WTC11 (cell line): ENCODE results near the gene NFE2L3.

ENCODE experiments used
- ESRRA ChIP-seq: sonication (generic); formaldehyde crosslinking; IDR thresholded peaks from 2 replicates; pipeline ENCODE4 v1.8.1; 2022; ENCODE audit warnings: mild to moderate bottlenecking, missing genetic modification reagents, borderline replicate concordance
- FOXP1 ChIP-seq: sonication (generic); formaldehyde crosslinking; IDR thresholded peaks from 2 replicates; pipeline ENCODE4 v1.8.0; 2022; ENCODE audit warnings: missing genetic modification reagents, mild to moderate bottlenecking, moderate library complexity, borderline replicate concordance
- JUN ChIP-seq: sonication (generic); formaldehyde crosslinking; IDR thresholded peaks from 2 replicates; pipeline ENCODE4 v1.8.0; 2023; ENCODE audit warnings: mild to moderate bottlenecking, missing genetic modification reagents
- NFE2L1 ChIP-seq: sonication (generic); formaldehyde crosslinking; IDR thresholded peaks from 2 replicates; pipeline ENCODE4 v1.8.1; 2023; ENCODE audit warnings: missing genetic modification reagents
- RELA ChIP-seq: sonication (generic); formaldehyde crosslinking; IDR thresholded peaks from 2 replicates; pipeline ENCODE4 v1.8.1; 2022; ENCODE audit warnings: missing genetic modification reagents, mild to moderate bottlenecking, borderline replicate concordance
- SMAD3 ChIP-seq: sonication (generic); formaldehyde crosslinking; IDR thresholded peaks from 2 replicates; pipeline ENCODE4 v1.8.0; 2022; ENCODE audit warnings: missing genetic modification reagents, mild to moderate bottlenecking, borderline replicate concordance
- TCF7 ChIP-seq: sonication (generic); formaldehyde crosslinking; IDR thresholded peaks from 2 replicates; pipeline ENCODE4 v1.8.0; 2022; ENCODE audit warnings: mild to moderate bottlenecking, low read depth, missing genetic modification reagents, moderate library complexity
- ZNF138 ChIP-seq: sonication (generic); formaldehyde crosslinking; conservative IDR thresholded peaks from 2 replicates; pipeline ENCODE4 v1.8.1; 2022; ENCODE audit warnings: mild to moderate bottlenecking, moderate library complexity, missing genetic modification reagents
- ZNF232 ChIP-seq: sonication (generic); formaldehyde crosslinking; IDR thresholded peaks from 2 replicates; pipeline ENCODE4 v1.8.0; 2022; ENCODE audit warnings: mild to moderate bottlenecking, missing genetic modification reagents
- ZNF416 ChIP-seq: fragments of 250-450 bp; sonication (Bioruptor Pico); IDR thresholded peaks from 2 replicates; pipeline ENCODE4 v1.9.0; 2021; ENCODE audit warnings: mild to moderate bottlenecking, inconsistent platforms
- TF ChIP-seq, protein P1 (sequence below): fragments of 200-600 bp; IDR thresholded peaks from 2 replicates; pipeline ENCODE4 v1.8.0; 2022; ENCODE audit warnings: antibody characterized with exemption
- TF ChIP-seq, protein P2 (sequence below): sonication (generic); formaldehyde crosslinking; IDR thresholded peaks from 2 replicates; pipeline ENCODE4 v1.8.0; 2022; ENCODE audit warnings: mild to moderate bottlenecking, missing genetic modification reagents
- TF ChIP-seq, protein P3 (sequence below): sonication (generic); formaldehyde crosslinking; IDR thresholded peaks from 2 replicates; pipeline ENCODE4 v1.8.1; 2022; ENCODE audit warnings: low read depth, missing genetic modification reagents, borderline replicate concordance
- TF ChIP-seq, protein P4 (sequence below): sonication (generic); formaldehyde crosslinking; IDR thresholded peaks from 2 replicates; pipeline ENCODE4 v1.8.0; 2022; ENCODE audit warnings: mild to moderate bottlenecking, missing genetic modification reagents

DNA sequence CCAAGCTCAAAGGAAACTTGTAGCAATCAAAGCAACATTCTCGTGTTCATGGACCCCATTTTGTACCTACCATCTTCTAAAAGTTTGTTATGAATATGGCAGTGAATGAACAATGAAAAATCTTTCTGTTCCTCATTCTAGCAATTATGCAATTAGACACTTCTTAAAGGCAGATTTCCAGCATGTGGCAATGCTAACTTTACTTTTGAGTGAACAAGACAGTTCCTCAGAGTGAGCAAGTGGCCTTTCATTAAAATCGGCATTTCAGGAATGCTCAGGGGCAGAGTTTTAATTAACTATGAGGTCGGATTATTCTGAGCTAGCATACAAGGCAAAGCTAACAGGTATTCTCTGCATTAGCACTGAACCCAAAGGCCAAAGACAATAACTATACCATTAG, 48.4 kb upstream of the NFE2L3 start:
- TF ChIP-seq RELA (CRISPR knock-in tag), result no peak
- TF ChIP-seq FOXP1 (CRISPR knock-in tag), result no peak
- TF ChIP-seq, protein P1, sequence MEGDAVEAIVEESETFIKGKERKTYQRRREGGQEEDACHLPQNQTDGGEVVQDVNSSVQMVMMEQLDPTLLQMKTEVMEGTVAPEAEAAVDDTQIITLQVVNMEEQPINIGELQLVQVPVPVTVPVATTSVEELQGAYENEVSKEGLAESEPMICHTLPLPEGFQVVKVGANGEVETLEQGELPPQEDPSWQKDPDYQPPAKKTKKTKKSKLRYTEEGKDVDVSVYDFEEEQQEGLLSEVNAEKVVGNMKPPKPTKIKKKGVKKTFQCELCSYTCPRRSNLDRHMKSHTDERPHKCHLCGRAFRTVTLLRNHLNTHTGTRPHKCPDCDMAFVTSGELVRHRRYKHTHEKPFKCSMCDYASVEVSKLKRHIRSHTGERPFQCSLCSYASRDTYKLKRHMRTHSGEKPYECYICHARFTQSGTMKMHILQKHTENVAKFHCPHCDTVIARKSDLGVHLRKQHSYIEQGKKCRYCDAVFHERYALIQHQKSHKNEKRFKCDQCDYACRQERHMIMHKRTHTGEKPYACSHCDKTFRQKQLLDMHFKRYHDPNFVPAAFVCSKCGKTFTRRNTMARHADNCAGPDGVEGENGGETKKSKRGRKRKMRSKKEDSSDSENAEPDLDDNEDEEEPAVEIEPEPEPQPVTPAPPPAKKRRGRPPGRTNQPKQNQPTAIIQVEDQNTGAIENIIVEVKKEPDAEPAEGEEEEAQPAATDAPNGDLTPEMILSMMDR, result no peak
- no peak for TF ChIP-seq ZNF416
- no peak for TF ChIP-seq TCF7 (CRISPR knock-in tag)
- no peak for TF ChIP-seq SMAD3 (CRISPR knock-in tag)
- TF ChIP-seq, protein P2, sequence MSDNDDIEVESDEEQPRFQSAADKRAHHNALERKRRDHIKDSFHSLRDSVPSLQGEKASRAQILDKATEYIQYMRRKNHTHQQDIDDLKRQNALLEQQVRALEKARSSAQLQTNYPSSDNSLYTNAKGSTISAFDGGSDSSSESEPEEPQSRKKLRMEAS (CRISPR knock-in tag), result no peak
- no peak for TF ChIP-seq ZNF138
- TF ChIP-seq ZNF232 (CRISPR knock-in tag), result no peak
- TF ChIP-seq ESRRA, result no peak
- TF ChIP-seq, protein P3, sequence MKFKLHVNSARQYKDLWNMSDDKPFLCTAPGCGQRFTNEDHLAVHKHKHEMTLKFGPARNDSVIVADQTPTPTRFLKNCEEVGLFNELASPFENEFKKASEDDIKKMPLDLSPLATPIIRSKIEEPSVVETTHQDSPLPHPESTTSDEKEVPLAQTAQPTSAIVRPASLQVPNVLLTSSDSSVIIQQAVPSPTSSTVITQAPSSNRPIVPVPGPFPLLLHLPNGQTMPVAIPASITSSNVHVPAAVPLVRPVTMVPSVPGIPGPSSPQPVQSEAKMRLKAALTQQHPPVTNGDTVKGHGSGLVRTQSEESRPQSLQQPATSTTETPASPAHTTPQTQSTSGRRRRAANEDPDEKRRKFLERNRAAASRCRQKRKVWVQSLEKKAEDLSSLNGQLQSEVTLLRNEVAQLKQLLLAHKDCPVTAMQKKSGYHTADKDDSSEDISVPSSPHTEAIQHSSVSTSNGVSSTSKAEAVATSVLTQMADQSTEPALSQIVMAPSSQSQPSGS (CRISPR knock-in tag), result no peak
- TF ChIP-seq JUN, result no peak
- TF ChIP-seq, protein P4, sequence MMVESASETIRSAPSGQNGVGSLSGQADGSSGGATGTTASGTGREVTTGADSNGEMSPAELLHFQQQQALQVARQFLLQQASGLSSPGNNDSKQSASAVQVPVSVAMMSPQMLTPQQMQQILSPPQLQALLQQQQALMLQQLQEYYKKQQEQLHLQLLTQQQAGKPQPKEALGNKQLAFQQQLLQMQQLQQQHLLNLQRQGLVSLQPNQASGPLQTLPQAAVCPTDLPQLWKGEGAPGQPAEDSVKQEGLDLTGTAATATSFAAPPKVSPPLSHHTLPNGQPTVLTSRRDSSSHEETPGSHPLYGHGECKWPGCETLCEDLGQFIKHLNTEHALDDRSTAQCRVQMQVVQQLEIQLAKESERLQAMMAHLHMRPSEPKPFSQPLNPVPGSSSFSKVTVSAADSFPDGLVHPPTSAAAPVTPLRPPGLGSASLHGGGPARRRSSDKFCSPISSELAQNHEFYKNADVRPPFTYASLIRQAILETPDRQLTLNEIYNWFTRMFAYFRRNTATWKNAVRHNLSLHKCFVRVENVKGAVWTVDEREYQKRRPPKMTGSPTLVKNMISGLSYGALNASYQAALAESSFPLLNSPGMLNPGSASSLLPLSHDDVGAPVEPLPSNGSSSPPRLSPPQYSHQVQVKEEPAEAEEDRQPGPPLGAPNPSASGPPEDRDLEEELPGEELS (CRISPR knock-in tag), result no peak
- no peak for TF ChIP-seq NFE2L1
